Endometrial microvascular endothelial cells (primary cell): Measurements from ENCODE around the gene IMPA2. TPM values are rescaled to one million over a fixed set of nuclear protein-coding genes. Genes with fewer than 3 reads are reported as not detected.
"Not testable (repeated sequence)": the region's sequence is repeated elsewhere in the genome, so short reads cannot be mapped to it uniquely, and the experiment has no call there.

Source experiments
- in situ Hi-C: cut with HindIII; loops from 2 replicates; pipeline ENCODE4 v1.10.0; 2017; ENCODE audit warnings: low sequenced_read_pairs, low pct_unique_long_range_greater_than_20kb; ENCODE audit errors: inconsistent ontology term
- total RNA-seq: library from RNA; depleted of rRNA; stranded (reverse); fragments of >200 nt; gene quantifications from one replicate; pipeline ENCODE4 v1.2.3, GENCODE V29; 2015; ENCODE audit errors: inconsistent ontology term

Gene IMPA2
- total RNA-seq, 1 donor from 2014 or later: 3.5 TPM

DNA sequence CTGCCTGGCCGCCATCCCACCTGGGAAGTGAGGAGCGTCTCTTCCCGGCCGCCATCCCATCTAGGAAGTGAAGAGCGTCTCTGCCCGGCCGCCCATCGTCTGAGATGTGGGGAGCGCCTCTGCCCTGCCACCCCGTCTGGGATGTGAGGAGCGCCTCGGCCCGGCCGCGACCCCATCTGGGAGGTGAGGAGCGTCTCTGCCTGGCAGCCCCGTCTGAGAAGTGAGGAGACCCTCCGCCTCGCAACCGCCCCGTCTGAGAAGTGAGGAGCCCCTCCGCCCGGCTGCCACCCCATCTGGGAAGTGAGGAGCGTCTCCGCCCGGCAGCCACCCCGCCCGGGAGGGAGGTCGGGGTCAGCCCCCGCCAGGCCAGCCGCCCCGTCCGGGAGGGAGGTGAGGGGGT, 21.7 kb upstream of the IMPA2 start:
- in situ Hi-C loops: not testable (repeated sequence)

GRCh38 chr18:11960743-11961380, 20.4 kb upstream of the IMPA2 start:
- in situ Hi-C loops: no loop called here

GRCh38 chr18:11962597-11962996, 18.7 kb upstream of the IMPA2 start:
- in situ Hi-C loops: no loop called here

DNA sequence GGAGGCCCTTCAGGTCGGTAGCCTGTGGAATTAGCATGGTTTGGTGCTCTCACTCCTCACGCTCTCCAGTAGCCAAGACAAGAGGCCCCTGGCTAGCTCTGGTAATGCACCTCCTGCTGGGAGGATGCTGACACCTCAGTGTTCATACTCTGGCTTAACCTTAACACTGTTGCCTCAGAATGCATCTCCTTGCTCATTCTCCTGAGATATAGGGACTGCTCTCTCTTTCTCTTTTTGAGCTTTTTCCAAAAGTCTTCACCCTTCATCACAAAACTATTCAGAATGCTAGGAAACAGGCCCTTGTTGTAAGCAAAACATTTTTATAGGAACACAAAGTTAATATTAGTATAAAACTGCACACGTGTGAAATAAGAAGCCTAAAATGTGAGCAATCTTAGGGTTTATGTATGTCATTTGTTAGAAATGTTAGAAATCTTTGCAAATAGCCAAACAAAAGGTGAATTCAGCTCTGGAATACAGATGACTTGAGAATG, 17.3 kb upstream of the IMPA2 start:
- in situ Hi-C loops: no loop called here

GRCh38 chr18:11969904-11970835, 11.1 kb upstream of the IMPA2 start:
- in situ Hi-C loops: no loop called here

DNA sequence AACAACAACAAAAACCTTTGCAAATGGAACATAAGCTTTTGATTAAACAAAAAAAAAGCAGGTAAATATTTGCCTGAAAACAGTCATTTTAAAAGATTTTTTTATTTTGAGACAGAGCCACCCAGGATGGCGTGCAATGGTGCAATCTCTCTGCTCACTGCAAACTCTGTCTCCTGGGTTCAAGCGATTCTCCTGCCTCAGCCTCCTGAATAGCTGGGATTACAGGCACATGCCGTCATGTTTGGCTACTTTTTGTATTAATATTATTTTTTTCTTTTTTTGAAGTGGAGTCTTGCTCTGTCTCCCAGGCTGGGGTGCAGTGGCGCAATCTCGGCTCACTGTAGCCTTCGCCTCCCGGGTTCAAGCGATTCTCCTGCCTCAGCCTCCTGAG, 10.5 kb upstream of the IMPA2 start:
- in situ Hi-C loops: not testable (repeated sequence)

DNA sequence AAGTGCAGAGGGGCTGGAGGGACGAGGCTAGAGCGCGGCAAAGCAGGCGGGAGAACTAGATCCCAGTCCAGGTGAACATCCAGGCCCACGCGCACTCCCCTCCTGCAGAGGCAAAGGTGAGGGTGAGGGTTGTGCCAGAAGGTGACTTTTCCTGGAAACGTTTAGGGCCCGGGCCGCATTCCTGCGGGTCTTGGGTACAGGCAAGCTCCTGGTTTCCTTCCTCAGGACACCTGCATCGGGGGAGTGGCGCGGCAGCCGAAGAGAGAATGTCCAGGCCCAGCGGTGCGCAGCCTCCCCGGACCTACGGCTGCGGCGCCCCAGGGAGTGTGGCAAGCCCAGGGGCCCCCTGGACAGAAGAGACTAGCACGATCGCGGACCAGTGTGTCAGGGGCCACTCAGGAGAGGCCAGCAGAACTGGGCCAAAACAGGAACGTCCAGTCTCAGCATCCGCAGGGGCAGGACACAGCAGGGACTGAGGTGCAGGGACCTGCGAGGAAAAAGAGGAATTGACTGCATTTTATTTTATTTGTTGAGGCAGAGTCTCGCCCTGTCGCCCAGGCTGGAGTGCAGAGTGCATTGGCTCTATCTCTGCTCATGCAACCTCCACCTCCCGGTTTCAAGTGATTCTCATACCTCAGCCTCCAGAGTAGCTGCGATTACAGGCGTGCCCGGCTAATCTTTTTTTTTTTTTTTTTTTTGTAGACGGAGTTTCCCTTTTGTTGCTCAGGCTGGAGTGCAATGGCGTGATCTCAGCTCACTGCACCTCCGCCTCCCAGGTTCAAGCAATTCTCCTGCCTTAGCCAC, 8.7 kb upstream of the IMPA2 start:
- in situ Hi-C loops: no loop called here

DNA sequence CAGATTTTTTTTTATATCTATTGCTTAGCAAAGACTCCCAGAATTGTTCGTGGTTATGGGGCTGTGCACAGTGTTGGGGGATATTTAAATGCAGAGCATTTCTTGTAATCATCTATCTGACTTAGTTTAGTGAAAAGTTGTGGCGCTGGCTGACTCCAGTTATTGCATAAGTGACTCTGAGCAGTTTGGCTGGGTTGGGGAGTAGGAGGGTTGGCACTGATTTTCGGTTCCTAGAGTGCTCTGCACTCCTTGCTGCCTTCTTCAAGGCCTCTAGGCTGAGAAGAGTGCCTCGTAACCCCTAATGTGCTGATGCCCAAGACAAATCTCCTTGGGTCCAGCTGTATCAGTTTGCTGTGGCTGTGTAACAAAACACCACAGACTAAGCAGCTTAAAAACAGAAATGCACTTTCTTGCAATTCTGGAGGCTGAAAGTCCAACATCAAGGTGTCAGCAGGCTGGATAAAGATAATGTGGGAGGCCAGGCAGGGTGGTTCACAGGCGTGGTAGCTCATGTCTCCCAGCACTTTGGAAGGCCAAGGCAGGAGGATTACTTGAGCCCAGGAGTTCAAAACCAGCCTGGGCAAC, 6.5 kb upstream of the IMPA2 start:
- in situ Hi-C loops: no loop called here

DNA sequence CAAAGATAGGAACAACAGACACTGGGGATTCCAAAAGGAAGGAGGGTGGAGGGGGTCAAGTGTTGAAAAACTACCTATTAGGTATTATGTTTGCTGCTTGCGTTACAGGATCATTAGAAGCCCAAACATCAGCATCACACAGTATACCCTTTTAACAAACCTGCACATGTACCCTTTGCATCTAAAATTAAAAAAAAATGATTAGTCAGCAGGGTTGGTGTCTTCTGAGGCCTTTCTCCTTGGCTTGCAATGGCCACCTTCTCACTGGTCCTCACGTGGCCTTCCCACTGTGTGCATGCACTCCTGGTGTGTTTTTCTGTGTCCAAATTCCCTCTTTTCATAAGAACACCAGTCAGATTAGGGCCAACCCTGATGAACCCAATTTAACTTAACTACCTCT, 5.6 kb upstream of the IMPA2 start:
- in situ Hi-C loops: no loop called here

- in situ Hi-C loops: no loop called here
These were observed 4.8 kb upstream of the IMPA2 start for GRCh38 chr18:11976315-11977152.

GRCh38 chr18:11977153-11977466, 4.2 kb upstream of the IMPA2 start:
- in situ Hi-C loops: no loop called here

DNA sequence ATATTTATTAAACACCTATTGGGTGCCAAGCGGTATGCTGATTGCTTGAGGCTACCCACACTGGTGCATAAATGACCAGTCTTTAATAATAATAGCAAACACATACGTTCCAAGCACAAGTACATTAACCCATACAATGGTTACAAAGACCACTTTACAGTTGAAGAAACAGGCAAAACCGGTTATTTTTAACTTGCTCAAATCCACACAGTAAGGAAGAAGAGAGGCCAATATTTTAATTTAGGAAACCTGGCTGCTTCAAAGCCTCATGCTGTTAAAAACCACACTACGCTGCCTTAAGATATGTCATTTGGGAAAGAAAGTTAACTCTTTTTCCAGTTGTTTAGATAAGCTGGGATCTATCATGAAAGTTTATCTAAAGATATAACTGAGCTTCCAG, 2.4 kb upstream of the IMPA2 start:
- in situ Hi-C loops: no loop called here

- in situ Hi-C loops: no loop called here
These were observed 1.2 kb upstream of the IMPA2 start for GRCh38 chr18:11980163-11980493.

DNA sequence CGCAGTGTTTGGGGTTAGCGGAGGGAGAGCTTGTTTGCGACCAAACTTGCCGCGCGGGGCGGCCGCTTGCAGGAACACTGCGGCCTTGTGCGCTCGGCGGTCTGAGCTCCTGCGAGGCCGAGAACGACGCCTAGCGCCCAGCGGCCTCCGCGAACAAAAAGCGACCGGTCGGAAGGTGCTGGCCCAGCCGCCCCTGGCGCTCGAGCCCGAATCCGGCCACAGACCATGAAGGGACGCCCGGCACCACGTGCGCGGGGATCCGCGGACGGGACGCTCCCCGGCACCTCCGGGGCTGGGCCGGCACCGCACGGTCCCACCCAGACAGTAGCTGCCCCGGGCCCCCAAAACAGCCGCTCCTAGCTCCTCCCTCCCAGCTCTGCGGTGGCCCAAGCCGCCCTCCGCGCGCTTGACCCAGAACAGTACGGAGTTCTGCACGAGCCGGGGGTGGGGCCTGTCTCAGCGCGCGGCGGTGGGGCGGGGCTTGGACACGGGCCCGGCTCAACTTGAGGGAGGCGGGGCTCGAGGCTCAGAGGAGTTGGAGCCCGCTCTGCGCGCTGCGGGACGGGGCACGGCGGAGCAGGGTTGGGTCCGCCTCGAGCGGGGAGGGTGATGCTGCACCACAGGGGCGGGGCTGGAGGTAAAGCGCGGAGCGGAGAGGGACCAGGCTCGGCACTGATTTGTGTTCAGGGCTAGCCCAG, 664 bp upstream of the IMPA2 start:
- in situ Hi-C loops: no loop called here

GRCh38 chr18:11981543-11982366, 448 bp downstream of the IMPA2 start:
- in situ Hi-C loops: no loop called here

- in situ Hi-C loops: no loop called here
These were observed 1.7 kb downstream of the IMPA2 start for GRCh38 chr18:11982981-11983380.

DNA sequence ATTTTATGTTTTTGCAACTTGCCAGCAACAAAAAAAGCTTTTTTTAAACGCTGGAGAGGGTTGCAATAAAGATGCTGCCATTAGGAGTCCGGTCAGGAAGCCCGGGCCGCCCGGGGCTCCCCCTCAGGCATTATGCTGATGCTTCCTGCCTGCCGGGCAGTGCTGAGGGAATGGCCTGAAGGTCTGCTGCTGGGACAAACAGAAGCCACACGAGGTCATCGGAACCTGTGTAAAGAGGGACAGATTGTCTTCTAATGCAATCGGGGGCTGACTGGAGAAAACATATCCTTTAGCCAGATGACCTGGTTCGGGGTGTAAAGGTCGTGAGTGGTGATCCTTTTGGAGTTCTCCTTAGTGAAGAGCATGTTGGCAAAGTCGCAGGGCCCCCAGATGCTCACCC, 2.3 kb downstream of the IMPA2 start:
- in situ Hi-C loops: no loop called here
